B cell (primary cell): ENCODE measurements around the gene ABHD6. TPM values are rescaled to one million over a fixed set of nuclear protein-coding genes. Genes with fewer than 3 reads are reported as not detected.

Experiments used
- ATAC-seq: fragments of 200-7000 bp; cut with Tn5 transposase; one replicate; pipeline ENCODE4 v1.10.0; 2021; ENCODE audit warnings: low read depth, mild to moderate bottlenecking, moderate number of reproducible peaks, moderate library complexity
- CTCF ChIA-PET: fragments of 350-600 bp; sonication (Branson Sonifier 250); formaldehyde crosslinking; loops from one replicate; lab custom pipeline; 2021; ENCODE audit warnings: antibody characterized with exemption, inconsistent platforms; lab: Charles Lee
- POLR2A ChIA-PET: fragments of 350-600 bp; sonication (Branson Sonifier 250); formaldehyde crosslinking; loops from one replicate; lab custom pipeline; 2021; ENCODE audit warnings: antibody characterized with exemption; lab: Charles Lee
- DNase-seq: peaks from one replicate; pipeline ENCODE4 v3.0.0; 2013
- H2AFZ ChIP-seq: 2 replicates; pipeline ENCODE4 v1.6.1; 2012; ENCODE audit warnings: mild to moderate bottlenecking, low read depth, low read length; ENCODE audit not compliant: insufficient read depth, poor library complexity, severe bottlenecking
- H3K27ac ChIP-seq, 2 donors: 1 replicate in 1 of 2; 2 replicates in 1 of 2; pipeline ENCODE4 v1.5.1; 2012 to 2013; ENCODE audit warnings: low read length in 2 of 2, mild to moderate bottlenecking in 2 of 2, moderate library complexity in 1 of 2
- H3K27me3 ChIP-seq, 4 experiments: fragments of 200-600 bp in 1 of 4; sonication (generic) in 1 of 4; replicated peaks in 1 of 4; 1 replicate in 2 of 4; 2 replicates in 2 of 4; pipeline versions ENCODE4 v1.6.1 to v1.7.0; 2013 to 2016; ENCODE audit warnings: low read length in 3 of 4, mild to moderate bottlenecking in 2 of 4, mixed read lengths in 1 of 4, moderate library complexity in 1 of 4; ENCODE audit not compliant: insufficient read depth in 4 of 4, control insufficient read depth in 3 of 4; ENCODE audit errors: control extremely low read depth in 1 of 4
- H3K36me3 ChIP-seq, 2 experiments: replicated peaks in 1 of 2; 1 replicate in 1 of 2; 2 replicates in 1 of 2; pipeline versions ENCODE4 v1.6.1 to v1.7.1; 2013; ENCODE audit warnings: low read length in 1 of 2; ENCODE audit not compliant: insufficient read depth in 2 of 2, control insufficient read depth in 1 of 2; ENCODE audit errors: control extremely low read depth in 1 of 2, extremely low read depth in 1 of 2
- H3K4me1 ChIP-seq, 2 donors: fragments of 200-600 bp in 1 of 2; sonication (generic) in 1 of 2; 1 replicate in 1 of 2; 2 replicates in 1 of 2; pipeline versions ENCODE4 v1.5.1 to v1.6.1; 2013 to 2017; ENCODE audit warnings: low read length in 2 of 2; ENCODE audit not compliant: control insufficient read depth in 2 of 2, insufficient read depth in 2 of 2
- H3K4me2 ChIP-seq: replicated peaks from 2 replicates; pipeline ENCODE3; 2012; ENCODE audit warnings: mild to moderate bottlenecking, low read depth, low read length; ENCODE audit not compliant: poor library complexity, severe bottlenecking
- H3K4me3 ChIP-seq, 5 experiments: fragments of 200-600 bp in 1 of 5; sonication (generic) in 1 of 5; 1 replicate in 3 of 5; 2 replicates in 2 of 5; pipeline versions ENCODE4 v1.5.1 to v1.7.0; 2011 to 2016; ENCODE audit warnings: low read length in 4 of 5, mild to moderate bottlenecking in 4 of 5, low read depth in 2 of 5, control low read depth in 1 of 5, moderate library complexity in 1 of 5; ENCODE audit not compliant: insufficient read depth in 1 of 5; ENCODE audit errors: control extremely low read depth in 1 of 5, extremely low read depth in 1 of 5
- H3K79me2 ChIP-seq: fragments of 200-600 bp; sonication (generic); one replicate; pipeline ENCODE4 v1.6.0; 2016; ENCODE audit warnings: low read length; ENCODE audit not compliant: control insufficient read depth, insufficient read depth
- H3K9ac ChIP-seq: fragments of 200-600 bp; sonication (generic); 2 replicates; pipeline ENCODE4 v1.6.1; 2017; ENCODE audit warnings: mild to moderate bottlenecking, low read length, moderate library complexity
- H3K9me3 ChIP-seq, 3 donors: one replicate each; pipeline versions ENCODE4 v1.6.1 to v1.7.1; 2013; ENCODE audit warnings: low read length in 2 of 3; ENCODE audit not compliant: control insufficient read depth in 2 of 3, insufficient read depth in 1 of 3; ENCODE audit errors: control extremely low read depth in 1 of 3
- H4K20me1 ChIP-seq: 2 replicates; pipeline ENCODE4 v1.6.0; 2012; ENCODE audit warnings: mild to moderate bottlenecking, low read length; ENCODE audit not compliant: insufficient read depth, control insufficient read depth, poor library complexity, severe bottlenecking
- H3K27ac Mint-ChIP-seq: one replicate; pipeline ENCODE4 v1.8.0; 2021; ENCODE audit warnings: mixed read lengths
- H3K27me3 Mint-ChIP-seq: one replicate; pipeline ENCODE4 v1.8.0; 2021; ENCODE audit warnings: mixed read lengths
- H3K4me1 Mint-ChIP-seq: one replicate; pipeline ENCODE4 v1.8.0; 2021; ENCODE audit warnings: mixed read lengths
- H3K4me3 Mint-ChIP-seq: one replicate; pipeline ENCODE4 v1.8.0; 2021; ENCODE audit warnings: mixed read lengths
- H3K9me3 Mint-ChIP-seq: one replicate; pipeline ENCODE4 v1.8.0; 2022; ENCODE audit warnings: mixed read lengths; ENCODE audit not compliant: insufficient read depth
- EZH2 ChIP-seq: IDR thresholded peaks from 2 replicates; pipeline ENCODE4 v1.6.1; 2012; ENCODE audit warnings: borderline replicate concordance, low read depth, mild to moderate bottlenecking, moderate library complexity, low read length; ENCODE audit not compliant: insufficient read depth, poor library complexity, severe bottlenecking
- WGBS: methylation state at CpG from one replicate; pipeline ENCODE4 v1.1.5; 2013; ENCODE audit warnings: missing lambda C conversion rate; ENCODE audit not compliant: insufficient coverage; 5-methylcytosine and 5-hydroxymethylcytosine counted together
- intact Hi-C: fragments of 100-400 bp; cut with micrococcal nuclease; formaldehyde crosslinking; loops from one replicate; pipeline ENCODE4 v1.10.0; 2022
- polyA plus RNA-seq: library from polyadenylated mRNA; depleted of rRNA; stranded (reverse); fragments of >200 nt; gene quantifications from 2 replicates; pipeline ENCODE4 v1.2.3, GENCODE V29; 2012
- total RNA-seq, 2 donors: library from RNA; stranded (reverse); fragments of 120-200 nt in 1 of 2; gene quantifications; 1 replicate in 1 of 2; 2 replicates in 1 of 2; pipeline versions ENCODE4 v1.2.3 to v1.2.4, GENCODE V29; 2013 to 2022
- TF ChIP-seq, protein P1 (sequence below): fragments of 200-600 bp; IDR thresholded peaks from one replicate; pipeline ENCODE4 v1.8.0; 2022; ENCODE audit warnings: antibody characterized with exemption, mild to moderate bottlenecking

The ABHD6 gene
- total and polyA plus RNA-seq, 2 donors (not counting 1 experiment from before 2014, with no cell fraction given) = 4.5 to 24.2 TPM

- H3K4me1 ChIP-seq = no peaks in the 10 kb centered on the region
- DNase-seq (no peak), ATAC-seq (no peak)
- H3K27ac ChIP-seq = no peak overlapping the region
- CTCF ChIA-PET = interaction anchor here (0.8 kb wide), 1 partner anchor 116 kb away, joined by 3 read pairs; no protein-coding TSS in a partner anchor
- Mint-ChIP-seq H3K27ac (no peak overlapping the region), H3K9me3 (no peaks in the 10 kb centered on the region), H3K4me1 (no peaks in the 10 kb centered on the region), H3K27me3 (no peaks in the 10 kb centered on the region), H3K4me3 (no peak overlapping the region)
- TF ChIP-seq EZH2 = no peak
- TF ChIP-seq, protein P1, sequence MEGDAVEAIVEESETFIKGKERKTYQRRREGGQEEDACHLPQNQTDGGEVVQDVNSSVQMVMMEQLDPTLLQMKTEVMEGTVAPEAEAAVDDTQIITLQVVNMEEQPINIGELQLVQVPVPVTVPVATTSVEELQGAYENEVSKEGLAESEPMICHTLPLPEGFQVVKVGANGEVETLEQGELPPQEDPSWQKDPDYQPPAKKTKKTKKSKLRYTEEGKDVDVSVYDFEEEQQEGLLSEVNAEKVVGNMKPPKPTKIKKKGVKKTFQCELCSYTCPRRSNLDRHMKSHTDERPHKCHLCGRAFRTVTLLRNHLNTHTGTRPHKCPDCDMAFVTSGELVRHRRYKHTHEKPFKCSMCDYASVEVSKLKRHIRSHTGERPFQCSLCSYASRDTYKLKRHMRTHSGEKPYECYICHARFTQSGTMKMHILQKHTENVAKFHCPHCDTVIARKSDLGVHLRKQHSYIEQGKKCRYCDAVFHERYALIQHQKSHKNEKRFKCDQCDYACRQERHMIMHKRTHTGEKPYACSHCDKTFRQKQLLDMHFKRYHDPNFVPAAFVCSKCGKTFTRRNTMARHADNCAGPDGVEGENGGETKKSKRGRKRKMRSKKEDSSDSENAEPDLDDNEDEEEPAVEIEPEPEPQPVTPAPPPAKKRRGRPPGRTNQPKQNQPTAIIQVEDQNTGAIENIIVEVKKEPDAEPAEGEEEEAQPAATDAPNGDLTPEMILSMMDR = no peak
- no peak overlapping the region for H3K4me3 ChIP-seq
- POLR2A ChIA-PET = no interaction called here
- H3K27me3 ChIP-seq = no peaks in the 10 kb centered on the region
- no peaks in the 10 kb centered on the region for H4K20me1 ChIP-seq
- H3K36me3 ChIP-seq = peaks cover 1 to 28% of the 10 kb centered on the region in 2 experiments
- H3K79me2 ChIP-seq = peaks cover 18% of the 10 kb centered on the region
- no peak overlapping the region for H3K9ac ChIP-seq
- intact Hi-C loops = no loop called here
- H3K4me2 ChIP-seq = no peak overlapping the region
- H3K9me3 ChIP-seq = no peaks in the 10 kb centered on the region
- H2AFZ ChIP-seq = no peak overlapping the region
- WGBS = 94% methylated on average over 8 of the region's 10 CpGs
Measured at GRCh38 chr3:58258392-58259055, 20.9 kb downstream of the ABHD6 start.

- no peaks in the 10 kb centered on the region for H3K9me3 ChIP-seq
- no peaks in the 10 kb centered on the region for H4K20me1 ChIP-seq
- CTCF ChIA-PET = interaction anchor here (0.9 kb wide), 1 partner anchor 43 kb away, joined by 3 read pairs; no protein-coding TSS in a partner anchor
- TF ChIP-seq, protein P1 = no peak
- TF ChIP-seq EZH2 = no peak
- H3K4me1 Mint-ChIP-seq = no peaks in the 10 kb centered on the region
- H3K36me3 ChIP-seq = peaks cover 1 to 28% of the 10 kb centered on the region in 2 experiments
- no peak overlapping the region for H3K4me2 ChIP-seq
- H3K9ac ChIP-seq = no peak overlapping the region
- H3K4me3 ChIP-seq = no peak overlapping the region
- H3K4me1 ChIP-seq = no peaks in the 10 kb centered on the region
- no peaks in the 10 kb centered on the region for H3K9me3 Mint-ChIP-seq
- peaks cover 12% of the 10 kb centered on the region for H3K79me2 ChIP-seq
- ATAC-seq (peak; percentile 17), DNase-seq (no peak)
- H3K27me3 ChIP-seq = no peaks in the 10 kb centered on the region
- no peak overlapping the region for H3K27ac ChIP-seq
- intact Hi-C loops = no loop called here
- no peak overlapping the region for H3K27ac Mint-ChIP-seq
- POLR2A ChIA-PET = no interaction called here
- H3K27me3 Mint-ChIP-seq = no peaks in the 10 kb centered on the region
- WGBS = 88% methylated on average over 5 of the region's 6 CpGs
- no peak overlapping the region for H2AFZ ChIP-seq
- no peak overlapping the region for H3K4me3 Mint-ChIP-seq
Measured at GRCh38 chr3:58260261-58260731, 22.7 kb downstream of the ABHD6 start.
